ENCODE data around the gene MSANTD4.

GRCh38 chr11:106051103-106051502 lies 29.1 kb upstream of the MSANTD4 start:
- no peak for TF ChIP-seq CTCF (IDR thresholded peaks at IDR 0.05 in 4 of 5, conservative IDR thresholded peaks at IDR 0.05 in 1 of 5)
- TF ChIP-seq POLR2A (IDR thresholded peaks at IDR 0.05): no peak
